GM13977 (cell line): Measurements from ENCODE around the gene OR52A5.

Experiments
- DNase-seq: peaks from one replicate; pipeline ENCODE4 v3.0.0; 2012; ENCODE audit warnings: low spot score
- CTCF ChIP-seq: IDR thresholded peaks from 2 replicates; pipeline ENCODE4 v1.5.1; 2012; ENCODE audit warnings: mild to moderate bottlenecking, control low read depth; ENCODE audit not compliant: insufficient read depth; ENCODE audit errors: extremely low read depth, missing control alignments
- in situ Hi-C: fragments of 300-500 bp; cut with MboI; formaldehyde crosslinking; loops from one replicate; pipeline ENCODE4 v1.12.0; 2022; ENCODE audit warnings: low sequenced_read_pairs, low pct_unique_long_range_greater_than_20kb, mixed read lengths, inconsistent platforms; ENCODE audit not compliant: unreplicated experiment

The OR52A5 gene

DNA sequence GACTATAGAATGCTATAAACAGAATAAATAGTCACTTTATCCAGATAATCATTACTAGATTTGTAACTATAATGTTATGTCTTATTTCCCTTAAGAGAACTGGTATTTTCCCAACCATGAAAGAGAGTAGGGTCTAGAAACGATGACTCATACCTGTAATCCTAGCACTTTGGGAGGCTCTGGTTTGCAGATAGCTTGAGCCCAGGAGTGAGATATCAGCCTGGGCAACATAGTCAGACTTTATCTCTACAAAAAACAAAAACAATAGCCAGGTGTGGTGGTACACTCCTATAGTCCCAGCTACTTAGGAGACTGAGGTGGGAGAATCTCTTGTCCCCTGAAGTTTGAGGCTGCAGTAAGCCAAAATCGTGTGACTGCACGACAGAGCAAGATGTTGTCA, 30.9 kb downstream of the OR52A5 start:
- no peak for DNase-seq
- TF ChIP-seq CTCF = no peak
- in situ Hi-C loops = loop anchor here (25.0 kb wide), 1 partner anchor 280 kb away; the partner anchor contains the start of gene OR51M1

- no peak for DNase-seq
- no peak for TF ChIP-seq CTCF
- in situ Hi-C loops = loop anchor here (25.0 kb wide), 1 partner anchor 284 kb away; the partner anchor contains the start of gene OR51M1
Observed at GRCh38 chr11:5103066-5103465, 35.1 kb downstream of the OR52A5 start.

- TF ChIP-seq CTCF = no peak
- in situ Hi-C loops = loop anchor here (25.0 kb wide), 1 partner anchor 285 kb away; the partner anchor contains the start of gene OR51M1
- DNase-seq = no peak
Observed at GRCh38 chr11:5102246-5102645, 35.9 kb downstream of the OR52A5 start.

DNA sequence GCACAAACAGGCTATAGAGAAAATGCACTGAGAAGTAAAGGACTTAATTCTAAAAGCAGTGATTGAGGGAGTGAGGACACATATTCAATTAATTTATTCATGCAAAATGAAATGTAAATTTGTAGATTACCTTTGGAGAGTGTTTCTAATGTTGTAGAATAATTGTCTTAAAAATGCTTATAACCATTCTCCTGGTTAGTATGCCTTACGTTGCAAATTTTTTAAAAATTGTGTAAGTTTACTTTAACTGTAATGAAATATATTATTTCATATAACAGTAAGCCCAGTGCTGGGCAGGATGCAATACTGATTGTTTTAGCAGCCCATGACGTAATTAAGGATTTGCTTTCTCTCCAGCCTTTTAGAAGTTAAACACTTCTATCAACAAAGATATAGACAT, 42.1 kb downstream of the OR52A5 start:
- TF ChIP-seq CTCF = no peak
- in situ Hi-C loops = no loop called here
- no peak for DNase-seq

- in situ Hi-C loops = no loop called here
- DNase-seq = no peak
- no peak for TF ChIP-seq CTCF
Observed at GRCh38 chr11:5092821-5093585, 45.2 kb downstream of the OR52A5 start.

DNA sequence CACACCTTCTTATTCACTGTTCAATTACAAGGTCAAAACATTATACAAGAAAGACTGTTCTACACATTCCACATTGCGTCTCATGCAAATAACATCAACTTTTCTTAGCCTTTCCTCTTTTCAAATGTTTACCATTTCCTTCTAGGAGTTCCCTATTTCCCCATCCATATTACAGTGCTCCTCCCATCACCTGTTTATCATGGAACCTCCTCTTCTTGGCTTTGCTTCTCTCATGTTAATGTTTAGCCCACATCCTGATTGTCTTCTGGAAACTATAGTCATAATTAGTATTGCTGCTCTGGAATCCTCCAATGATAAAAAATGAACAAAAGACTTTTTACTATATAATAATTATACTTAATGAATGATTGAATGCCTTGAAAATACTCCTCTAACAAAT, 47.5 kb downstream of the OR52A5 start:
- DNase-seq = no peak
- in situ Hi-C loops = no loop called here
- no peak for TF ChIP-seq CTCF

- TF ChIP-seq CTCF = no peak
- in situ Hi-C loops = no loop called here
- no peak for DNase-seq
Observed at GRCh38 chr11:5088556-5088955, 49.6 kb downstream of the OR52A5 start.
